Thoracic aorta (tissue), 2 donors: ENCODE measurements around the gene SASH3. TPM values are rescaled to one million over a fixed set of nuclear protein-coding genes. Genes with fewer than 3 reads are reported as not detected.

ENCODE experiments used
- ATAC-seq: fragments of 150-250 bp; one replicate; pipeline ENCODE4 v1.8.0; 2017; ENCODE audit warnings: low read depth; ENCODE audit not compliant: insufficient number of reproducible peaks, low FRiP score
- DNase-seq: peaks from one replicate; pipeline ENCODE4 v3.0.0-alpha.2; 2020; ENCODE audit warnings: low spot score
- H3K27ac ChIP-seq, 2 donors: fragments of 200-600 bp; sonication (generic); 1 replicate in 1 of 2; 2 replicates in 1 of 2; pipeline ENCODE4 v1.5.1; 2016; ENCODE audit warnings: mild to moderate bottlenecking in 2 of 2, moderate library complexity in 2 of 2
- H3K27me3 ChIP-seq: fragments of 200-600 bp; sonication (generic); replicated peaks from 2 replicates; pipeline ENCODE4 v1.6.0; 2016; ENCODE audit warnings: mild to moderate bottlenecking; ENCODE audit not compliant: insufficient read depth
- H3K36me3 ChIP-seq: fragments of 200-600 bp; sonication (generic); one replicate; pipeline ENCODE4 v1.5.1; 2016
- H3K4me1 ChIP-seq, 2 donors: fragments of 200-600 bp; sonication (generic); 1 replicate in 1 of 2; 2 replicates in 1 of 2; pipeline versions ENCODE4 v1.5.1 to v1.6.0; 2016; ENCODE audit warnings: low read depth in 2 of 2, mild to moderate bottlenecking in 1 of 2; ENCODE audit not compliant: control insufficient read depth in 1 of 2
- H3K4me3 ChIP-seq: fragments of 200-600 bp; sonication (generic); 2 replicates; pipeline ENCODE4 v1.5.1; 2016; ENCODE audit warnings: mild to moderate bottlenecking
- H3K9me3 ChIP-seq: fragments of 200-600 bp; sonication (generic); 2 replicates; pipeline ENCODE4 v1.5.1; 2016
- CTCF ChIP-seq: fragments of 200-600 bp; sonication (generic); IDR thresholded peaks from one replicate; pipeline ENCODE4 v1.5.1; 2019; ENCODE audit warnings: antibody characterized with exemption
- total RNA-seq, 2 donors: library from RNA; depleted of rRNA; stranded (reverse); fragments of >200 nt; gene quantifications; one replicate each; pipeline versions ENCODE4 v1.1.0 to v1.2.3, GENCODE V29; 2016

Gene SASH3
- total RNA-seq, 2 donors from 2014 or later = 12.4 to 16.2 TPM

- no peak overlapping the region for H3K27ac ChIP-seq
- H3K36me3 ChIP-seq = no peaks in the 10 kb centered on the region
- ATAC-seq (no peak), DNase-seq (no peak)
- no peaks in the 10 kb centered on the region for H3K27me3 ChIP-seq
- H3K9me3 ChIP-seq = no peaks in the 10 kb centered on the region
- no peak overlapping the region for H3K4me3 ChIP-seq
- no peaks in the 10 kb centered on the region for H3K4me1 ChIP-seq
- no peak for TF ChIP-seq CTCF
These were observed 30.7 kb upstream of the SASH3 start for GRCh38 chrX:129749069-129749468.

GRCh38 chrX:129750971-129751370 is 28.8 kb upstream of the SASH3 start:
- Histone ChIP-seq H3K9me3 (no peaks in the 10 kb centered on the region), H3K27me3 (no peaks in the 10 kb centered on the region), H3K4me3 (no peak overlapping the region), H3K4me1 (no peaks in the 10 kb centered on the region), H3K27ac (no peak overlapping the region), H3K36me3 (no peaks in the 10 kb centered on the region)
- ATAC-seq (no peak), DNase-seq (no peak)
- TF ChIP-seq CTCF = no peak

GRCh38 chrX:129754056-129755024 is 25.4 kb upstream of the SASH3 start:
- H3K27ac ChIP-seq = no peak overlapping the region
- H3K36me3 ChIP-seq = no peaks in the 10 kb centered on the region
- H3K9me3 ChIP-seq = no peaks in the 10 kb centered on the region
- no peak overlapping the region for H3K4me3 ChIP-seq
- H3K4me1 ChIP-seq = no peaks in the 10 kb centered on the region
- DNase-seq (no peak), ATAC-seq (no peak)
- TF ChIP-seq CTCF = no peak
- H3K27me3 ChIP-seq = no peaks in the 10 kb centered on the region

- H3K4me3 ChIP-seq = no peak overlapping the region
- no peaks in the 10 kb centered on the region for H3K27me3 ChIP-seq
- no peaks in the 10 kb centered on the region for H3K9me3 ChIP-seq
- H3K36me3 ChIP-seq = no peaks in the 10 kb centered on the region
- no peak for DNase-seq
- H3K4me1 ChIP-seq = no peaks in the 10 kb centered on the region
- no peak for TF ChIP-seq CTCF
- H3K27ac ChIP-seq = no peak overlapping the region
- ATAC-seq = no peak
These were observed 23.7 kb upstream of the SASH3 start for GRCh38 chrX:129755779-129756650.

GRCh38 chrX:129759576-129760061 is 20.1 kb upstream of the SASH3 start:
- Histone ChIP-seq H3K27ac (no peak overlapping the region), H3K9me3 (no peaks in the 10 kb centered on the region), H3K4me1 (no peaks in the 10 kb centered on the region), H3K36me3 (no peaks in the 10 kb centered on the region), H3K27me3 (no peaks in the 10 kb centered on the region), H3K4me3 (no peak overlapping the region)
- no peak for TF ChIP-seq CTCF
- DNase-seq (no peak), ATAC-seq (no peak)
